ENCODE data around the gene ALPL. TPM values are rescaled to one million over a fixed set of nuclear protein-coding genes. Genes with fewer than 3 reads are reported as not detected.

Gene ALPL
- total and polyA plus RNA-seq, 2 donors (not counting 1 experiment from before 2014, with no cell fraction given): 1.3 to 3.6 TPM

GRCh38 chr1:21510885-21511578 lies 1.8 kb downstream of the ALPL start:
- peaks cover 6% of the 10 kb centered on the region for H3K4me1 ChIP-seq (ENCODE audit: control insufficient read depth, extremely low read depth, insufficient read depth, low read length)
- H3K4me3 ChIP-seq (replicated peaks in 1 of 4; ENCODE audit: control extremely low read depth in 1 of 4, insufficient read depth in 1 of 4, low read depth in 3 of 4, low read length in 4 of 4): no peak overlapping the region
- peak in 1 of 2 donors; percentile 28 for DNase-seq (ENCODE audit: low read depth in 2 of 2)
- no peak overlapping the region for H3K9ac ChIP-seq (ENCODE audit: insufficient read depth, low read length)
- TF ChIP-seq, protein P1, sequence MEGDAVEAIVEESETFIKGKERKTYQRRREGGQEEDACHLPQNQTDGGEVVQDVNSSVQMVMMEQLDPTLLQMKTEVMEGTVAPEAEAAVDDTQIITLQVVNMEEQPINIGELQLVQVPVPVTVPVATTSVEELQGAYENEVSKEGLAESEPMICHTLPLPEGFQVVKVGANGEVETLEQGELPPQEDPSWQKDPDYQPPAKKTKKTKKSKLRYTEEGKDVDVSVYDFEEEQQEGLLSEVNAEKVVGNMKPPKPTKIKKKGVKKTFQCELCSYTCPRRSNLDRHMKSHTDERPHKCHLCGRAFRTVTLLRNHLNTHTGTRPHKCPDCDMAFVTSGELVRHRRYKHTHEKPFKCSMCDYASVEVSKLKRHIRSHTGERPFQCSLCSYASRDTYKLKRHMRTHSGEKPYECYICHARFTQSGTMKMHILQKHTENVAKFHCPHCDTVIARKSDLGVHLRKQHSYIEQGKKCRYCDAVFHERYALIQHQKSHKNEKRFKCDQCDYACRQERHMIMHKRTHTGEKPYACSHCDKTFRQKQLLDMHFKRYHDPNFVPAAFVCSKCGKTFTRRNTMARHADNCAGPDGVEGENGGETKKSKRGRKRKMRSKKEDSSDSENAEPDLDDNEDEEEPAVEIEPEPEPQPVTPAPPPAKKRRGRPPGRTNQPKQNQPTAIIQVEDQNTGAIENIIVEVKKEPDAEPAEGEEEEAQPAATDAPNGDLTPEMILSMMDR (conservative IDR thresholded peaks at IDR 0.05 in 1 of 2, IDR thresholded peaks at IDR 0.05 in 1 of 2; ENCODE audit: low read depth in 1 of 2, low read length in 2 of 2): no peak
- TF ChIP-seq EZH2 (IDR thresholded peaks at IDR 0.05; ENCODE audit: low read length, missing control alignments): no peak
- H2AFZ ChIP-seq (ENCODE audit: low read length): no peak overlapping the region
- no peaks in the 10 kb centered on the region for H3K36me3 ChIP-seq (ENCODE audit: control insufficient read depth, insufficient read depth, low read length)
- no peak overlapping the region for H3K27ac ChIP-seq (ENCODE audit: insufficient read depth, low read length)
- no peak overlapping the region for H3K4me2 ChIP-seq (ENCODE audit: extremely low read depth, insufficient read depth, low read length)
- no peaks in the 10 kb centered on the region for H4K20me1 ChIP-seq (ENCODE audit: control insufficient read depth, extremely low read depth, insufficient read depth, low read length)
- H3K9me3 ChIP-seq (ENCODE audit: control insufficient read depth, insufficient read depth, low read depth, low read length): no peaks in the 10 kb centered on the region
- peaks cover 47% of the 10 kb centered on the region for H3K27me3 ChIP-seq (ENCODE audit: control insufficient read depth, insufficient read depth, low read length)
- H3K79me2 ChIP-seq (ENCODE audit: control insufficient read depth, insufficient read depth, low read length): no peaks in the 10 kb centered on the region

DNA sequence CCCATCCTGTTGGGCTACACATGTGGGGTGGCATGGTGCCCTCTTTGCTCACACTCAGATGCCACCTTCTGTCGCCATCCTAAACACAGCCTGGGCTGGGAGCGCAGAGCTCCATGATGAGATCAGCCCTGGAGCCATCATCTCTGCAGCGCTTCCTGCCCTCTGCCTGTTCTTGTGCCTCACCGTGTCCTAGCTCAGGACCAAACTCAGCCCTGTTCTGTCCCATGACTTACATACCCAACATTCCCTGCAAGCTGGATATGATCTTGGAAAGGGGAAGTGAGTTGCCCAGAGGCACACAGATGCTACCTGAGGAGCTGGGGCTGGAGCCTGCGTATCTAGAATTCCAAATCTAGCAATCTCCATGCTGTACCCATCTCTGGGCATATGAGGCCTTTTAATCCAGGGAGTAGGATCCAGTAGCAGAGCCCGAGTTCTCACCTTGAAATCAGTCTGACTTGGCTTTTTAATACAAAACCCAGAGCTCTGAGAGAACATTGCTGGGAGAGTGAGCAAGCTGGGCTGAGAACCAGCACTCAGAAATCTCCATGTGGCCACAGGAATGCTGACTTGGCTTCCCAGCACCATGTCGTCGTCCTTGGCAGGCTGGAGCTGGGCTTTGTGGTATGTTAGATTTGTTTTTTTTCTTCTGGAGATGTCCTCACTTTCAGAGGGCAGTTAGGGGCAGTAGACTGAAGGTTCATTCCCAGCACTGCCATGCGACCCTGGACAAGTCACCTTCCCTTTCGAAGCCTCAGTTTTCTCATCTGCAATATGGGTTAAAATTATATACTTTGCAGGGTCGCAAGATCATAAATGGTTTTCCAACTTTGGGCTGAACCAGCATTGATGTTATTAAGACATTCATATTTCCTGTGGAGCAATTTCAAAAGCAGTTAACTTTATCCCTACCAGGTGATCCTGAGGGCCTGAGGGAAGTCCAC lies 2.6 kb downstream of the ALPL start:
- no peak overlapping the region for H2AFZ ChIP-seq (ENCODE audit: low read length)
- no peaks in the 10 kb centered on the region for H3K9me3 ChIP-seq (ENCODE audit: control insufficient read depth, insufficient read depth, low read depth, low read length)
- peak overlapping the region; percentile 48 for H3K27ac ChIP-seq (ENCODE audit: insufficient read depth, low read length)
- no peaks in the 10 kb centered on the region for H3K36me3 ChIP-seq (ENCODE audit: control insufficient read depth, insufficient read depth, low read length)
- TF ChIP-seq EZH2 (IDR thresholded peaks at IDR 0.05; ENCODE audit: low read length, missing control alignments): no peak
- TF ChIP-seq, protein P1 (conservative IDR thresholded peaks at IDR 0.05 in 1 of 2, IDR thresholded peaks at IDR 0.05 in 1 of 2; ENCODE audit: low read depth in 1 of 2, low read length in 2 of 2): no peak
- peaks cover 6% of the 10 kb centered on the region for H3K4me1 ChIP-seq (ENCODE audit: control insufficient read depth, extremely low read depth, insufficient read depth, low read length)
- H4K20me1 ChIP-seq (ENCODE audit: control insufficient read depth, extremely low read depth, insufficient read depth, low read length): no peaks in the 10 kb centered on the region
- no peaks in the 10 kb centered on the region for H3K79me2 ChIP-seq (ENCODE audit: control insufficient read depth, insufficient read depth, low read length)
- H3K4me2 ChIP-seq (ENCODE audit: extremely low read depth, insufficient read depth, low read length): peak overlapping the region; percentile 67
- no peak overlapping the region for H3K9ac ChIP-seq (ENCODE audit: insufficient read depth, low read length)
- H3K4me3 ChIP-seq (replicated peaks in 1 of 4; ENCODE audit: control extremely low read depth in 1 of 4, insufficient read depth in 1 of 4, low read depth in 3 of 4, low read length in 4 of 4): no peak overlapping the region
- H3K27me3 ChIP-seq (ENCODE audit: control insufficient read depth, insufficient read depth, low read length): peaks cover 52% of the 10 kb centered on the region
- peak; percentile 97 to 98 for DNase-seq (ENCODE audit: low read depth in 2 of 2)

DNA sequence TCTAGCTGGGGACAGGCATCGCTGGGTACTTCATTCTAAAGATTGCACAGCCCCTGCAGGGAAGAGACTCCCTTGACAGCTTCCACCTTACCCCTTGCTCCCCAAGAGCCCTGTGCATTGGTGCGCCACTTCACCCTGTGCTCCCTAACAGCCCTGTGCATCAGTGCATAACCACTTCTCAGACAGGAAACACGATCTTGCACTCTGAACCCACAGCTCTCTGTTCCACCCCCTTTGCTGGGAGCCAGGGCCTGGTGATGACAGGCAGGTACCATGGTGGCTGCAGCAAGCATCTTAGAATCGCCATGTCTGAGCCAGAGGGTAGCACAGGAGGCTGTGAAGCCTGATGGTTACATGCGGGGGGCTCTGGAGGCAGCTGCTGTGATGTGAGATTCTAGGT lies 5.0 kb downstream of the ALPL start:
- Histone ChIP-seq H3K27me3 (ENCODE audit: control insufficient read depth, insufficient read depth, low read length) (peaks cover 46% of the 10 kb centered on the region), H3K27ac (ENCODE audit: insufficient read depth, low read length) (no peak overlapping the region), H3K36me3 (ENCODE audit: control insufficient read depth, insufficient read depth, low read length) (no peaks in the 10 kb centered on the region), H4K20me1 (ENCODE audit: control insufficient read depth, extremely low read depth, insufficient read depth, low read length) (no peaks in the 10 kb centered on the region), H3K4me1 (ENCODE audit: control insufficient read depth, extremely low read depth, insufficient read depth, low read length) (peaks cover 6% of the 10 kb centered on the region), H3K4me3 (replicated peaks in 1 of 4; ENCODE audit: control extremely low read depth in 1 of 4, insufficient read depth in 1 of 4, low read depth in 3 of 4, low read length in 4 of 4) (no peak overlapping the region), H3K79me2 (ENCODE audit: control insufficient read depth, insufficient read depth, low read length) (no peaks in the 10 kb centered on the region), H3K4me2 (ENCODE audit: extremely low read depth, insufficient read depth, low read length) (no peak overlapping the region), H3K9ac (ENCODE audit: insufficient read depth, low read length) (no peak overlapping the region), H2AFZ (ENCODE audit: low read length) (no peak overlapping the region), H3K9me3 (ENCODE audit: control insufficient read depth, insufficient read depth, low read depth, low read length) (no peaks in the 10 kb centered on the region)
- no peak for DNase-seq (ENCODE audit: low read depth in 2 of 2)
- TF ChIP-seq EZH2 (IDR thresholded peaks at IDR 0.05; ENCODE audit: low read length, missing control alignments): no peak

Data from fibroblast of lung (primary cell).